Body of pancreas (tissue), 4 donors: ENCODE data around the gene C3orf70.

Source experiments
- POLR2A ChIP-seq, 3 donors: fragments of 450-650 bp; IDR thresholded peaks; one replicate each; pipeline ENCODE4 v1.6.1; 2016; ENCODE audit warnings: antibody characterized with exemption in 3 of 3, mild to moderate bottlenecking in 2 of 3
- TF ChIP-seq, protein P1 (sequence below), 7 experiments: fragments of 450-650 bp in 4 of 7; fragments of 200-600 bp in 3 of 7; sonication (generic) in 3 of 7; IDR thresholded peaks; one replicate each; pipeline ENCODE4 v1.5.1; 2016 to 2019; ENCODE audit warnings: antibody characterized with exemption in 7 of 7

DNA sequence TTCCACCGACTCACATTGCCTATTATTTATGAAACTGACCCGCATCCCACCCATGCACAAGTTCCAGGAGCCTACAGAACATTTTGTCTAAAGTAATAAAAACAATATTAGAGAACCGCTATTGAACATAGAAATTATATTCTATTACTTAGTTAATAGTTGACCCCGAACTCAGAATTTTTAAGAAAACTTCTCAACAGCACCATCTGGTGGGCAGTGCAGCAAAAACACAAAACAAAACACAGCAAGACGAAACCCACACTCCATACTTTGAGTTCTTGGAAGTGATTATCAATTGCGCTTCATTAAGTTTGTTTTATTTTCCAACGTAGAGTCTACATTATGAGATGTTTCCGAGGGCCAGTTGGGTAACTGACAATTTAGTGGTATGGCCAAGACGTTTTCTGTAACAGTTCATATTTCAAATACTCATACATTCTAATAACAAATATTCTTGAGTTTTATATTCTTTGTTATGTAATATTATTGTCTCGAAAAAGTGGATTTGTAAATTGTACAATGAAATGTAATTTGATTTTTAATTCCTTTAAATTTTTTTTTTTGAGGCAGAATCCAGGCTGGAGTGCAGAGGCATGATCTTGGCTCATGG, 24.0 kb upstream of the C3orf70 start:
- TF ChIP-seq, protein P1, sequence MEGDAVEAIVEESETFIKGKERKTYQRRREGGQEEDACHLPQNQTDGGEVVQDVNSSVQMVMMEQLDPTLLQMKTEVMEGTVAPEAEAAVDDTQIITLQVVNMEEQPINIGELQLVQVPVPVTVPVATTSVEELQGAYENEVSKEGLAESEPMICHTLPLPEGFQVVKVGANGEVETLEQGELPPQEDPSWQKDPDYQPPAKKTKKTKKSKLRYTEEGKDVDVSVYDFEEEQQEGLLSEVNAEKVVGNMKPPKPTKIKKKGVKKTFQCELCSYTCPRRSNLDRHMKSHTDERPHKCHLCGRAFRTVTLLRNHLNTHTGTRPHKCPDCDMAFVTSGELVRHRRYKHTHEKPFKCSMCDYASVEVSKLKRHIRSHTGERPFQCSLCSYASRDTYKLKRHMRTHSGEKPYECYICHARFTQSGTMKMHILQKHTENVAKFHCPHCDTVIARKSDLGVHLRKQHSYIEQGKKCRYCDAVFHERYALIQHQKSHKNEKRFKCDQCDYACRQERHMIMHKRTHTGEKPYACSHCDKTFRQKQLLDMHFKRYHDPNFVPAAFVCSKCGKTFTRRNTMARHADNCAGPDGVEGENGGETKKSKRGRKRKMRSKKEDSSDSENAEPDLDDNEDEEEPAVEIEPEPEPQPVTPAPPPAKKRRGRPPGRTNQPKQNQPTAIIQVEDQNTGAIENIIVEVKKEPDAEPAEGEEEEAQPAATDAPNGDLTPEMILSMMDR (IDR thresholded peaks at IDR 0.05) = peak in 6 of 7 experiments; percentile 28 to 66 (median 46)
- TF ChIP-seq POLR2A (IDR thresholded peaks at IDR 0.05) = no peak
